Psoas muscle (tissue), 8 donors: Measurements from ENCODE around the gene PTCHD1. TPM values are rescaled to one million over a fixed set of nuclear protein-coding genes. Genes with fewer than 3 reads are reported as not detected.

Source experiments
- ATAC-seq, 4 donors: fragments of 200-7000 bp; cut with Tn5 transposase; one replicate each; pipeline ENCODE4 v1.9.1; 2020; ENCODE audit warnings: moderate library complexity in 3 of 4, mild to moderate bottlenecking in 2 of 4
- DNase-seq, 2 donors: peaks; one replicate each; pipeline ENCODE4 v3.0.0-alpha.2; 2020
- H3K27ac ChIP-seq: fragments of 200-600 bp; one replicate; pipeline ENCODE4 v1.8.0; 2022
- H3K27me3 ChIP-seq, 3 donors: fragments of 200-600 bp in 1 of 3; one replicate each; pipeline versions ENCODE4 v1.6.1 to v1.8.0; 2013 to 2022; ENCODE audit warnings: low read length in 2 of 3, mild to moderate bottlenecking in 2 of 3, moderate library complexity in 1 of 3; ENCODE audit not compliant: insufficient read depth in 3 of 3
- H3K36me3 ChIP-seq, 2 donors: fragments of 200-600 bp in 1 of 2; one replicate each; pipeline versions ENCODE4 v1.6.1 to v1.8.0; 2013 to 2022; ENCODE audit warnings: low read depth in 1 of 2, mild to moderate bottlenecking in 1 of 2, moderate library complexity in 1 of 2; ENCODE audit not compliant: insufficient read depth in 1 of 2
- H3K4me1 ChIP-seq: fragments of 200-600 bp; one replicate; pipeline ENCODE4 v1.8.0; 2022
- H3K4me3 ChIP-seq: fragments of 200-600 bp; one replicate; pipeline ENCODE4 v1.8.0; 2022; ENCODE audit warnings: mild to moderate bottlenecking
- H3K9me3 ChIP-seq: fragments of 200-600 bp; one replicate; pipeline ENCODE4 v1.8.0; 2022
- CTCF ChIP-seq: fragments of 200-600 bp; IDR thresholded peaks from one replicate; pipeline ENCODE4 v1.8.0; 2022; ENCODE audit warnings: antibody characterized with exemption
- WGBS, 3 donors: extraction: QIAGEN DNeasy Blood & Tissue Kit; methylation state at CpG; one replicate each; pipeline versions ENCODE4 v1.1.6 to v1.1.7; 2013; 5-methylcytosine and 5-hydroxymethylcytosine counted together
- intact Hi-C, 2 donors: fragments of 100-400 bp; cut with DNase I; formaldehyde crosslinking; loops; one replicate each; pipeline versions ENCODE4 v1.11.0 to v1.14.2; 2022
- polyA plus RNA-seq, 3 donors: library from polyadenylated mRNA; stranded (reverse); fragments of 200-250 nt; gene quantifications; one replicate each; pipeline ENCODE4 v1.2.3, GENCODE V29; 2013
- total RNA-seq, 4 donors: library from RNA; stranded (reverse); fragmentation: NEBNext Ultra II Directional in 2 of 4; extraction: Animal tissue kit (Norgen Biotek cat#: 25700) in 2 of 4; gene quantifications; one replicate each; pipeline versions ENCODE4 v1.2.1 to v1.2.4, GENCODE V29; 2021 to 2023
- donor health status: healthy with polysubstance abuse.
- donor health status: DM: no; HTN: no; CAD: no; lungs with moderate emphysema.
- donor health status: Bipolar disorder and iron deficiency.
- donor health status: healthy.
- donor health status: DM: yes; HTN: yes; CAD: no.
- donor health status: DM: no; HTN: no; CAD: no.
- donor health status: DM: no; HTN: no; CAD: no.
- donor health status: DM: yes; HTN: yes; CAD: no.

The PTCHD1 gene
- total and polyA plus RNA-seq, 7 donors = 0.01 to 0.13 (median 0.05) TPM

GRCh38 chrX:23386260-23386659 is 51.6 kb downstream of the PTCHD1 start:
- Histone ChIP-seq H3K4me1 (no peaks in the 10 kb centered on the region), H3K9me3 (no peaks in the 10 kb centered on the region), H3K4me3 (no peak overlapping the region), H3K27me3 (peaks cover 0 to 17% (median 0%) of the 10 kb centered on the region in 3 donors), H3K27ac (no peak overlapping the region), H3K36me3 (no peaks in the 10 kb centered on the region)
- DNase-seq = no peak
- no peak for ATAC-seq
- intact Hi-C loops = no loop called here
- TF ChIP-seq CTCF = no peak

- Histone ChIP-seq H3K9me3 (no peaks in the 10 kb centered on the region), H3K4me1 (no peaks in the 10 kb centered on the region), H3K4me3 (no peak overlapping the region), H3K27ac (no peak overlapping the region), H3K36me3 (no peaks in the 10 kb centered on the region), H3K27me3 (peaks cover 0 to 13% (median 0%) of the 10 kb centered on the region in 3 donors)
- ATAC-seq (no peak), DNase-seq (no peak)
- 70 to 84% (median 83%) methylated on average over 5 of the region's 5 CpGs for WGBS, 3 donors
- intact Hi-C loops = no loop called here
- TF ChIP-seq CTCF = no peak
Observed at GRCh38 chrX:23386726-23387125, 52.1 kb downstream of the PTCHD1 start.

GRCh38 chrX:23387550-23388184 is 53.0 kb downstream of the PTCHD1 start:
- H3K27me3 ChIP-seq = peaks cover 0 to 10% (median 0%) of the 10 kb centered on the region in 3 donors
- no peaks in the 10 kb centered on the region for H3K9me3 ChIP-seq
- TF ChIP-seq CTCF = no peak
- WGBS, 3 donors = 70 to 91% (median 78%) methylated on average over 6 of the region's 6 CpGs
- H3K27ac ChIP-seq = no peak overlapping the region
- ATAC-seq (no peak), DNase-seq (no peak)
- intact Hi-C loops = no loop called here
- no peak overlapping the region for H3K4me3 ChIP-seq
- H3K36me3 ChIP-seq = no peaks in the 10 kb centered on the region
- no peaks in the 10 kb centered on the region for H3K4me1 ChIP-seq

- peak in 1 of 4 donors; percentile 39 for ATAC-seq
- no peak overlapping the region for H3K4me3 ChIP-seq
- H3K27ac ChIP-seq = no peak overlapping the region
- peaks cover 0 to 10% (median 0%) of the 10 kb centered on the region in 3 donors for H3K27me3 ChIP-seq
- no peaks in the 10 kb centered on the region for H3K9me3 ChIP-seq
- no peak for DNase-seq
- intact Hi-C loops = no loop called here
- no peaks in the 10 kb centered on the region for H3K36me3 ChIP-seq
- WGBS, 3 donors = 64 to 84% (median 84%) methylated on average over 8 of the region's 8 CpGs
- no peak for TF ChIP-seq CTCF
- H3K4me1 ChIP-seq = no peaks in the 10 kb centered on the region
Observed at GRCh38 chrX:23389196-23389792, 54.6 kb downstream of the PTCHD1 start.
